K562 (cell line): Measurements from ENCODE around the gene MTF1. TPM values are rescaled to one million over a fixed set of nuclear protein-coding genes. Genes with fewer than 3 reads are reported as not detected.

Experiments used
- CREBBP ChIP-seq: IDR thresholded peaks from one replicate; pipeline ENCODE4 v1.6.1; 2012; ENCODE audit warnings: low read depth, mild to moderate bottlenecking, control low read depth, inconsistent platforms, low read length
- CUX1 ChIP-seq: fragments of 200-800 bp; sonication (Bioruptor generic); IDR thresholded peaks from 2 replicates; pipeline ENCODE4 v1.6.1; 2016; ENCODE audit warnings: missing genetic modification characterization, missing compliant biosample characterization
- DMBX1 ChIP-seq: fragments of 250-450 bp; sonication (Bioruptor Pico); IDR thresholded peaks from 2 replicates; pipeline ENCODE4 v1.8.0; 2022; ENCODE audit warnings: inconsistent platforms, mild to moderate bottlenecking, moderate library complexity, borderline replicate concordance
- ERF ChIP-seq: fragments of 450-650 bp; formaldehyde crosslinking; IDR thresholded peaks from 2 replicates; pipeline ENCODE4 v1.4.0; 2020; ENCODE audit warnings: mild to moderate bottlenecking, mixed read lengths
- FOS ChIP-seq: IDR thresholded peaks from 3 replicates; pipeline ENCODE4 v1.6.1; 2011; ENCODE audit not compliant: insufficient read length; ENCODE audit errors: extremely low read depth
- FOXP1 ChIP-seq: sonication (generic); formaldehyde crosslinking; IDR thresholded peaks from 2 replicates; pipeline ENCODE4 v1.8.0; 2022; ENCODE audit warnings: mild to moderate bottlenecking, missing genetic modification reagents
- GABPB2 ChIP-seq: fragments of 250-450 bp; sonication (Bioruptor Pico); conservative IDR thresholded peaks from 2 replicates; pipeline ENCODE4 v1.5.1; 2021; ENCODE audit warnings: mild to moderate bottlenecking
- HLTF ChIP-seq: fragments of 450-650 bp; IDR thresholded peaks from 2 replicates; pipeline ENCODE4 v1.6.1; 2016
- MEF2A ChIP-seq: IDR thresholded peaks from 2 replicates; pipeline ENCODE4 v1.6.1; 2011; ENCODE audit warnings: low read depth, mild to moderate bottlenecking, low read length, moderate library complexity; ENCODE audit not compliant: control insufficient read depth
- MIER1 ChIP-seq: fragments of 450-650 bp; IDR thresholded peaks from 2 replicates; pipeline ENCODE4 v1.6.1; 2016; ENCODE audit warnings: antibody characterized with exemption, mild to moderate bottlenecking, low read depth
- NCOA1 ChIP-seq: fragments of 450-650 bp; IDR thresholded peaks from 2 replicates; pipeline ENCODE4 v1.6.1; 2016; ENCODE audit warnings: low read depth
- NFIX ChIP-seq: fragments of 250-450 bp; sonication (Bioruptor Pico); IDR thresholded peaks from 2 replicates; pipeline ENCODE4 v1.4.0; 2020; ENCODE audit warnings: low read depth, mild to moderate bottlenecking, moderate library complexity
- NR0B1 ChIP-seq: fragments of 450-650 bp; IDR thresholded peaks from one replicate; pipeline ENCODE4 v1.6.1; 2018; ENCODE audit warnings: mild to moderate bottlenecking, moderate library complexity; ENCODE audit not compliant: partially characterized antibody
- POLR3G ChIP-seq: IDR thresholded peaks from 2 replicates; pipeline ENCODE4 v1.6.1; 2011; ENCODE audit not compliant: insufficient read length, insufficient replicate concordance; ENCODE audit errors: extremely low read depth
- SETDB1 ChIP-seq: IDR thresholded peaks from one replicate; pipeline ENCODE4 v1.6.1; 2012; ENCODE audit warnings: low read length, control low read depth, inconsistent platforms
- SRSF1 ChIP-seq: fragments of 200-400 bp; formaldehyde crosslinking; IDR thresholded peaks from 2 replicates; pipeline ENCODE4 v1.6.1; 2017; ENCODE audit warnings: mild to moderate bottlenecking, low read depth, low read length, moderate library complexity
- SRSF9 ChIP-seq: fragments of 200-400 bp; formaldehyde crosslinking; IDR thresholded peaks from 2 replicates; pipeline ENCODE4 v1.6.1; 2017; ENCODE audit warnings: low read depth, low read length, borderline replicate concordance
- TAF7 ChIP-seq: fragments of 450-650 bp; IDR thresholded peaks from 2 replicates; pipeline ENCODE4 v1.6.1; 2016; ENCODE audit warnings: missing genetic modification characterization, missing compliant biosample characterization
- TCF3 ChIP-seq: sonication (generic); formaldehyde crosslinking; IDR thresholded peaks from 2 replicates; pipeline ENCODE4 v1.4.0; 2020; ENCODE audit warnings: mild to moderate bottlenecking, missing genetic modification reagents
- TFAM ChIP-seq: fragments of 250-450 bp; sonication (Bioruptor Pico); conservative IDR thresholded peaks from 2 replicates; pipeline ENCODE4 v1.5.0; 2021; ENCODE audit warnings: mild to moderate bottlenecking, moderate library complexity
- XRCC3 ChIP-seq: fragments of 450-650 bp; IDR thresholded peaks from 2 replicates; pipeline ENCODE4 v1.6.1; 2017; ENCODE audit warnings: mild to moderate bottlenecking, moderate library complexity
- ZNF143 ChIP-seq: sonication (generic); formaldehyde crosslinking; IDR thresholded peaks from 2 replicates; pipeline ENCODE4 v1.9.0; 2022; ENCODE audit warnings: mild to moderate bottlenecking, missing genetic modification reagents
- ZNF551 ChIP-seq: fragments of 250-450 bp; sonication (Bioruptor Pico); IDR thresholded peaks from 2 replicates; pipeline ENCODE4 v1.5.0; 2021; ENCODE audit warnings: mild to moderate bottlenecking, moderate library complexity
- ZNF79 ChIP-seq: fragments of 250-450 bp; sonication (Bioruptor Pico); IDR thresholded peaks from 2 replicates; pipeline ENCODE4 v1.4.0; 2020; ENCODE audit warnings: low read depth, mild to moderate bottlenecking, moderate library complexity
- ZSCAN29 ChIP-seq: fragments of 450-650 bp; IDR thresholded peaks from 2 replicates; pipeline ENCODE4 v1.6.1; 2017
- polyA plus RNA-seq, 8 experiments: library from polyadenylated mRNA; depleted of rRNA in 4 of 8; stranded (reverse) in 5 of 8; unstranded in 3 of 8; fragments of >200 nt; fragmentation: Nextera tagmentation in 2 of 8; fragmentation: Illumina TruSeq in 1 of 8; extraction: Ambion mirVana in 2 of 8; extraction: Trizol in 1 of 8; gene quantifications; 2 replicates each; pipeline versions ENCODE4 v1.2.1 to v1.2.3, GENCODE V29; 2011 to 2014; ENCODE audit warnings: inconsistent platforms in 1 of 8, missing spikeins in 1 of 8
- total RNA-seq, 7 experiments: library from RNA; depleted of rRNA in 6 of 7; stranded (reverse); fragments of >200 nt in 6 of 7; fragmentation: Illumina TruSeq in 2 of 7; extraction: Trizol in 2 of 7; gene quantifications; 2 replicates each; pipeline versions ENCODE4 v1.2.1 to v1.2.3, GENCODE V29; 2011 to 2021; ENCODE audit warnings: low replicate concordance in 1 of 7

Gene MTF1
- total and polyA plus RNA-seq, 9 of the 15 experiments (the other 6 are each of a cell fraction or from before 2014, with no cell fraction given), result 1.1 to 12.2 (median 4.3) TPM

- TF ChIP-seq TAF7, result no peak
- peak; percentile 65; the same call in 1 of the 2 replicates for TF ChIP-seq DMBX1 (CRISPR knock-in tag)
- no peak for TF ChIP-seq CUX1
- no peak; the same call in 1 of the 2 replicates for TF ChIP-seq NCOA1
- TF ChIP-seq HLTF, result peak; percentile 27; the same call in 1 of the 2 replicates
- TF ChIP-seq SRSF1, result no peak
- TF ChIP-seq ZNF143 (CRISPR knock-in tag), result peak; percentile 59
- no peak for TF ChIP-seq SETDB1
- TF ChIP-seq SRSF9, result no peak
- TF ChIP-seq NFIX, result no peak
- no peak for TF ChIP-seq POLR3G
- TF ChIP-seq TCF3 (CRISPR knock-in tag), result no peak
- TF ChIP-seq MEF2A, result no peak
- no peak for TF ChIP-seq ZNF79 (CRISPR knock-in tag)
- peak; percentile 66; the same call in 1 of the 2 replicates for TF ChIP-seq MIER1
- TF ChIP-seq FOS, result peak; percentile 81
- TF ChIP-seq TFAM (CRISPR knock-in tag), result no peak
- TF ChIP-seq ERF, result peak; percentile 92
- TF ChIP-seq ZSCAN29, result no peak
- TF ChIP-seq FOXP1 (CRISPR knock-in tag), result peak; percentile 87
- TF ChIP-seq GABPB2 (CRISPR knock-in tag), result peak; percentile 77; the same call in 1 of the 2 replicates
- TF ChIP-seq CREBBP, result no peak
- TF ChIP-seq XRCC3, result no peak
- TF ChIP-seq NR0B1, result no peak
- TF ChIP-seq ZNF551 (CRISPR knock-in tag), result no peak
These were observed at the start of gene MTF1 (continued) for GRCh38 chr1:37859507-37860345.
